ENCODE data around the gene COPB2. TPM values are rescaled to one million over a fixed set of nuclear protein-coding genes. Genes with fewer than 3 reads are reported as not detected.

COPB2 gene
- total and polyA plus RNA-seq, 2 of the 8 experiments (the other 6 are each of a cell fraction or from before 2014, with no cell fraction given), result 40.3 to 119 TPM

DNA sequence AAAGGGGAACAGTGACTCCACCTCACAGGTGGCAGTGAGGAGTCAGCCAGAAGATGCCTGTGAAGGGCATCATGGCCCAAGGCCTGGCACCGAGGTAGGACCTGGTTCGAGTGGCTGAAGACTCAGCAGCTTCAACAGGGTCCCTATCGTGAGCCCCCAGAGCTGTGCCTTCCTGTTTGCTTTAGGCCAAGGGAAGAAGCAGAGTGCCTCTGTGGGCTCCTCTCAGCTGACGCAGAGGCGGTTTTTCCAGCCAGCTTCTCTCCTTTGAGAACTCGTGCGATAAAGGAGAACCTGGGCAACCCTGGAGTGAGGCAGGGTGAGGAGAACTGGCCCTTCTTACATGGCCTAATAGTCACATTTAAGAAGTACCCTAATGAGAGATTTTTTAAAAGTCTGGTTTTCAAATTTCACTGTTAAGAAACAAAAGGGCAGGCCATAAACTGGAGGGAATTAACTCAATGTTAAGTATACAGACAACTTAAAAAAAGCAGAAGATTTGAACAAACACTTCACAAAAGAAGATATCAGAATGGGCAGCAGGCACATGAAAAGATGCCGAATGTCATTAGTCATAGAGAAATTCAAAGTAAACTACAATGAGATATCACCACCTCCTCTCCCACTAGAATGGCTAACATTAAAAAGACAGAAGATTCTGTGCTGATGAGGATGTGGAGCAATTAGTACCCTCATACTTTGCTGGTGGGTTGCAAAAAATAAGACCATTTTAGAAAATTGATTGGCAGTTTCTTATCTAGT is 68.7 kb downstream of the COPB2 start:
- Histone ChIP-seq H3K4ac (replicated peaks; ENCODE audit: insufficient read length, low read depth, low read length) (no peak overlapping the region), H3K4me2 (ENCODE audit: insufficient read depth in 1 of 2, low read depth in 2 of 2, low read length in 2 of 2) (no peak overlapping the region), H3K56ac (replicated peaks; ENCODE audit: insufficient read length, low read depth, low read length) (no peak overlapping the region), H3K4me3 (ENCODE audit: extremely low read depth in 1 of 4, insufficient read depth in 2 of 4, low read depth in 3 of 4, low read length in 4 of 4) (no peak overlapping the region), H2BK15ac (ENCODE audit: low read length) (peak overlapping the region; percentile 5; the same call in 1 of the 2 replicates), H4K20me1 (replicated peaks in 1 of 2; ENCODE audit: control insufficient read depth in 1 of 2, insufficient read depth in 2 of 2, low read length in 2 of 2) (no peaks in the 10 kb centered on the region), H2AFZ (ENCODE audit: low read length) (peak overlapping the region; percentile 66; the same call in 1 of the 2 replicates), H3K9me3 (ENCODE audit: insufficient read depth in 2 of 2, low read depth in 1 of 2, low read length in 1 of 2) (no peaks in the 10 kb centered on the region), H3K23me2 (ENCODE audit: low read depth, low read length) (no peaks in the 10 kb centered on the region; the same call in 1 of the 2 replicates), H3K18ac (ENCODE audit: extremely low read depth, low read length) (no peak overlapping the region), H4K8ac (ENCODE audit: extremely low read depth, insufficient read depth, low read length) (peak overlapping the region; percentile 58; the same call in 1 of the 2 replicates), H2AK5ac (ENCODE audit: low read depth, low read length) (no peak overlapping the region), H3K79me2 (ENCODE audit: control insufficient read depth in 1 of 2, insufficient read depth in 2 of 2, low read length in 2 of 2) (no peaks in the 10 kb centered on the region), H3K27ac (ENCODE audit: low read depth, low read length) (no peak overlapping the region), H3K79me1 (ENCODE audit: low read depth, low read length) (no peaks in the 10 kb centered on the region), H3K4me1 (replicated peaks in 1 of 4; ENCODE audit: control insufficient read depth in 3 of 4, insufficient read depth in 4 of 4, low read length in 3 of 4) (peaks cover 0 to 2% (median 0%) of the 10 kb centered on the region in 4 experiments; a peak in 2 of 7 replicates), H3K9ac (replicated peaks in 1 of 4; ENCODE audit: extremely low read depth in 1 of 4, low read depth in 3 of 4, low read length in 3 of 4) (no peak overlapping the region), H3K36me3 (ENCODE audit: control insufficient read depth in 2 of 4, insufficient read depth in 4 of 4, low read length in 3 of 4) (no peaks in the 10 kb centered on the region), H3K23ac (ENCODE audit: insufficient read length) (no peak overlapping the region), H2BK5ac (ENCODE audit: low read depth, low read length) (no peak overlapping the region), H3K14ac (ENCODE audit: insufficient read length) (no peak overlapping the region), H2BK20ac (ENCODE audit: low read length) (no peak overlapping the region), H4K5ac (ENCODE audit: insufficient read length, low read depth, low read length) (no peak overlapping the region), H3K27me3 (replicated peaks in 1 of 4; ENCODE audit: control insufficient read depth in 3 of 4, extremely low read depth in 1 of 4, insufficient read depth in 3 of 4, low read length in 3 of 4) (no peaks in the 10 kb centered on the region), H2BK12ac (ENCODE audit: low read depth, low read length) (no peak overlapping the region), H4K91ac (replicated peaks; ENCODE audit: insufficient read length, low read length) (no peak overlapping the region), H2BK120ac (replicated peaks; ENCODE audit: low read depth, low read length) (no peak overlapping the region)
- WGBS, 2 experiments (ENCODE audit: extremely low coverage in 1 of 2, insufficient coverage in 1 of 2, insufficient read length in 1 of 2, insufficient replicate concordance in 2 of 2, low coverage in 1 of 2, low lambda C conversion rate in 2 of 2, missing lambda C conversion rate in 1 of 2), result 95% methylated on average over 8 of the region's 8 CpGs; no CpG with 5 or more reads in 1 of the 2 experiments
- DNase-seq (ENCODE audit: low read depth in 1 of 2, low spot score in 2 of 2), result no peak
- FAIRE-seq, result no peak
- ChIA-PET POLR2A (ENCODE audit: partially characterized antibody) (no interaction called here), CTCF (ENCODE audit: partially characterized antibody) (interaction anchor here (0.8 to 6.9 kb wide), 9 partner anchors 9 to 341 kb away, joined by 3 to 58 read pairs (median 6); no protein-coding TSS in a partner anchor)

All from H1 (cell line).